Liver (tissue), 9 donors: ENCODE measurements around the gene NTN5. TPM values are rescaled to one million over a fixed set of nuclear protein-coding genes. Genes with fewer than 3 reads are reported as not detected.

Source experiments
- DNase-seq: peaks from one replicate; pipeline ENCODE4 v3.0.0-alpha.2; 2017; ENCODE audit warnings: low spot score
- H3K27ac ChIP-seq, 2 donors: one replicate each; pipeline ENCODE4 v1.7.0; 2013; ENCODE audit warnings: inconsistent platforms in 2 of 2, low read length in 2 of 2, control low read depth in 1 of 2, low read depth in 1 of 2, mild to moderate bottlenecking in 1 of 2
- H3K27me3 ChIP-seq, 4 donors: one replicate each; pipeline versions ENCODE4 v1.6.1 to v1.7.0; 2013; ENCODE audit warnings: low read length in 3 of 4, inconsistent platforms in 1 of 4, mild to moderate bottlenecking in 1 of 4, moderate library complexity in 1 of 4; ENCODE audit not compliant: control insufficient read depth in 4 of 4, insufficient read depth in 4 of 4
- H3K36me3 ChIP-seq, 4 donors: one replicate each; pipeline versions ENCODE4 v1.6.1 to v1.7.0; 2013; ENCODE audit warnings: low read length in 3 of 4, mild to moderate bottlenecking in 3 of 4, low read depth in 1 of 4, moderate library complexity in 1 of 4; ENCODE audit not compliant: control insufficient read depth in 4 of 4, insufficient read depth in 3 of 4
- H3K4me1 ChIP-seq, 4 donors: one replicate each; pipeline versions ENCODE4 v1.6.1 to v1.7.0; 2013; ENCODE audit warnings: low read length in 3 of 4, mild to moderate bottlenecking in 3 of 4, moderate library complexity in 1 of 4; ENCODE audit not compliant: control insufficient read depth in 4 of 4, insufficient read depth in 4 of 4
- H3K4me3 ChIP-seq, 3 donors: one replicate each; pipeline versions ENCODE4 v1.6.1 to v1.7.0; 2013; ENCODE audit warnings: low read length in 3 of 3, control low read depth in 1 of 3, low read depth in 1 of 3, mild to moderate bottlenecking in 1 of 3
- H3K9ac ChIP-seq, 2 donors: one replicate each; pipeline ENCODE4 v1.7.0; 2013; ENCODE audit warnings: low read length in 2 of 2, mild to moderate bottlenecking in 2 of 2, moderate library complexity in 2 of 2, control low read depth in 1 of 2, low read depth in 1 of 2
- H3K9me3 ChIP-seq, 4 donors: one replicate each; pipeline versions ENCODE4 v1.6.1 to v1.7.0; 2013; ENCODE audit warnings: low read length in 3 of 4; ENCODE audit not compliant: control insufficient read depth in 4 of 4
- ATF3 ChIP-seq: IDR thresholded peaks from 2 replicates; pipeline ENCODE4 v1.6.1; 2016; ENCODE audit warnings: antibody characterized with exemption
- EGR1 ChIP-seq, 2 donors: IDR thresholded peaks; 2 replicates each; pipeline ENCODE4 v1.6.1; 2016 to 2018; ENCODE audit warnings: antibody characterized with exemption in 2 of 2, low read depth in 2 of 2
- FOXA1 ChIP-seq: IDR thresholded peaks from 2 replicates; pipeline ENCODE4 v1.6.1; 2016; ENCODE audit warnings: antibody characterized with exemption
- FOXA2 ChIP-seq: IDR thresholded peaks from 2 replicates; pipeline ENCODE4 v1.6.1; 2016; ENCODE audit warnings: antibody characterized with exemption
- GABPA ChIP-seq, 2 donors: IDR thresholded peaks in 1 of 2; conservative IDR thresholded peaks in 1 of 2; 2 replicates each; pipeline ENCODE4 v1.6.1; 2016; ENCODE audit warnings: antibody characterized with exemption in 2 of 2, mild to moderate bottlenecking in 1 of 2, moderate library complexity in 1 of 2
- HNF4A ChIP-seq, 2 donors: conservative IDR thresholded peaks; 2 replicates each; pipeline ENCODE4 v1.6.1; 2016; ENCODE audit warnings: antibody characterized with exemption in 2 of 2, mild to moderate bottlenecking in 2 of 2
- HNF4G ChIP-seq: IDR thresholded peaks from 2 replicates; pipeline ENCODE4 v1.6.1; 2016; ENCODE audit warnings: antibody characterized with exemption
- JUND ChIP-seq, 2 donors: IDR thresholded peaks; 2 replicates each; pipeline ENCODE4 v1.6.1; 2016; ENCODE audit warnings: antibody characterized with exemption in 2 of 2
- NR2F2 ChIP-seq: IDR thresholded peaks from 2 replicates; pipeline ENCODE4 v1.6.1; 2016; ENCODE audit warnings: antibody characterized with exemption
- RAD21 ChIP-seq, 2 donors: IDR thresholded peaks; 2 replicates each; pipeline ENCODE4 v1.6.1; 2016; ENCODE audit warnings: antibody characterized with exemption in 2 of 2, mild to moderate bottlenecking in 2 of 2
- REST ChIP-seq: IDR thresholded peaks from 2 replicates; pipeline ENCODE4 v1.6.1; 2016; ENCODE audit warnings: antibody characterized with exemption, mild to moderate bottlenecking
- RXRA ChIP-seq, 2 donors: IDR thresholded peaks; 2 replicates each; pipeline ENCODE4 v1.6.1; 2017 to 2018; ENCODE audit warnings: antibody characterized with exemption in 2 of 2, mild to moderate bottlenecking in 1 of 2
- SP1 ChIP-seq: IDR thresholded peaks from 2 replicates; pipeline ENCODE4 v1.6.1; 2018; ENCODE audit warnings: antibody characterized with exemption, mild to moderate bottlenecking
- TAF1 ChIP-seq: conservative IDR thresholded peaks from 2 replicates; pipeline ENCODE4 v1.6.1; 2016; ENCODE audit warnings: antibody characterized with exemption, mild to moderate bottlenecking
- YY1 ChIP-seq: IDR thresholded peaks from 2 replicates; pipeline ENCODE4 v1.6.1; 2016; ENCODE audit warnings: antibody characterized with exemption, mild to moderate bottlenecking
- ZBTB33 ChIP-seq: IDR thresholded peaks from 2 replicates; pipeline ENCODE4 v1.6.1; 2016; ENCODE audit warnings: antibody characterized with exemption
- WGBS: extraction: QIAGEN DNeasy Blood & Tissue Kit; methylation state at CpG from one replicate; pipeline ENCODE4 v1.1.7; 2013; 5-methylcytosine and 5-hydroxymethylcytosine counted together
- polyA plus RNA-seq, 2 donors: library from polyadenylated mRNA; stranded (reverse) in 1 of 2; unstranded in 1 of 2; fragments of 200-250 nt in 1 of 2; fragments of >200 nt in 1 of 2; fragmentation: Nextera tagmentation in 1 of 2; extraction: Ambion mirVana in 1 of 2; gene quantifications; one replicate each; pipeline versions ENCODE4 v1.2.1 to v1.2.3, GENCODE V29; 2013 to 2015
- total RNA-seq, 2 donors: library from RNA; depleted of rRNA; stranded (reverse); fragments of >200 nt; gene quantifications; one replicate each; pipeline ENCODE4 v1.2.3, GENCODE V29; 2014
- TF ChIP-seq, protein P1 (sequence below): IDR thresholded peaks from 2 replicates; pipeline ENCODE4 v1.6.1; 2016; ENCODE audit warnings: antibody characterized with exemption
- TF ChIP-seq, protein P2 (sequence below): fragments of 150-350 bp; IDR thresholded peaks from 2 replicates; pipeline ENCODE4 v1.5.1; 2017; ENCODE audit warnings: improper control_type of control experiment, low read depth, low read length; ENCODE audit not compliant: missing input control
- donor health status: healthy.
- donor health status: healthy.
- donor health status: healthy.
- donor health status: healthy.
- donor health status: healthy.

The NTN5 gene
- total and polyA plus RNA-seq, 4 donors, result 0.08 to 0.09 TPM; not detected in 2

DNA sequence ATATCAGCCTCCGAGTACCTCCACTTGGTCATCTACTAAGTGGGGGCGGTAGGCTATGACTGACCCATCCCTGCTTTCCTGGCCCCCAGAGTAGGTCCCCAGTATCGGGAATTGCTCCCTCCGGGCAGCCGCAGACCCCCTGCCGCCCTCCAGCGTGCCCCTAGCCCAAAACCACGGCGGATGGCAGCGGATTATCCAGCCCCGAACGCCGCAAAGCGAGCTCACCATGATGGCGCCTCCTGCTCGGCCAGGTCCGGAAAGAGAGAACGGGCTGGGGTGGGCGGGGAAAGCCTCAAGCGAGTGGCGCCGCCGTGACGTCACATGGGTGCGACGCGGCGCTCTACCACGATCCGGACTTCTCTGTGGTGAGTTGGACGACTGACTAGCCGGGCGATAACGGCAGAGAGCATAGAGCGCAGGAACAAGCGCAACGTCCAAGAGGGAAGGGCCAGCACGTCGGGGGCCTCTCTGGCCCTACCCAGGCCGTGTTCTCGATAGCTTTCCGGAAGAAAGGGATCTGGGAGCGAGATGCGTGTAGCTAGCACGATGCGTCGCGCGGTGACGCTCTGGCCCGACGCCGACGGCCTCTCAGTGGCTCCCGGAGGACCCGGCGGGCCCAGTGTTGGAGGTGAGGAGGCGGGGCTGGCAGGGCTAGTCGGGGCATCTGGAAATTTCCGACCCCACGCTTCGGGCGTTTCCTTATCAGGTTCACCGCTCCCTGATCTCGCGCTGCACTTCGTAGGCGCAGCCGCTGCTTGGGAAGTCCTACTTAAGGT is 53.7 kb downstream of the NTN5 start, which contains the start of the genes RPL18 and SPHK2 (continued):
- TF ChIP-seq EGR1 (IDR thresholded peaks at IDR 0.05; ENCODE audit: low read depth in 2 of 2), result peak; percentile 10 to 63
- peak; percentile 97 for TF ChIP-seq SP1
- peak; percentile 98 for TF ChIP-seq TAF1
- peak; percentile 57 to 71 for TF ChIP-seq RXRA (IDR thresholded peaks at IDR 0.05)
- TF ChIP-seq RAD21 (IDR thresholded peaks at IDR 0.05), result peak in 1 of 2 donors; percentile 5
- peak; percentile 95 for TF ChIP-seq REST

DNA sequence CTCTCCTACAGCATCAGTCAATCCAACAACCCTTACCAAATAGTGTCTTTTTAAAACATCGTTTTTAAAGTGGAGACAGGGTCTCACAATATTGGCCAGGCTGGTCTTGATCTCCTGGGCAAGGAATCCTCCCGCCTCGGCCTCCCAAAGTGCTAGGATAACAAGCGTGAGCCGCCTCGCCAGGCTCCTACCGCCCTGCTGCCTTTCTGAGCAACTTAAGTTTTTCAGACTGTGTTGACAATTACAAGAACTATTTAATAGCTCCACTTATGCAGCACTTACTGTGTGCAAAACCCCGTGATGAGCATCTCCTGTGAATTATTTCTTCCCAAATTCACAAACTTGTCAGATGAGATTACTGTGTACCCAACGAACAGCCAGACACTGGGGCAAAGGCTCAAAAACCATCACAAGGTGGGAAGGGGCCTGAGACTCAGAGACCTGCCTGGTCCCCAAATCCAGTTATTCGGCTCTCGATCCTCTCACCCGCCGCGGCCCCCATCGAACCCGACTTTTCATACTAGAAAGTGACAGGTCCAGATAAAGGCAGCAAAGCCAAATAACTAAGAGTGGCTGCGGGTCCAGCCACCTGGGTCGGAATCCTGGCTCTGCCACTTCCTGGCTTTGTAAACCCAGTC is 54.4 kb downstream of the NTN5 start:
- DNase-seq, result no peak
- Histone ChIP-seq H3K27ac (peak overlapping the region; percentile 75 to 81), H3K36me3 (peaks cover 15 to 27% (median 18%) of the 10 kb centered on the region in 4 donors), H3K9me3 (no peaks in the 10 kb centered on the region), H3K27me3 (no peaks in the 10 kb centered on the region), H3K4me3 (peak overlapping the region; percentile 58 to 98 (median 97)), H3K9ac (peak overlapping the region; percentile 98 to 99), H3K4me1 (peaks cover 8 to 46% (median 32%) of the 10 kb centered on the region in 4 donors)
- TF ChIP-seq YY1, result no peak
- no peak for TF ChIP-seq FOXA2
- no peak for TF ChIP-seq ATF3
- TF ChIP-seq TAF1, result no peak
- no peak for TF ChIP-seq RXRA (IDR thresholded peaks at IDR 0.05)
- no peak for TF ChIP-seq REST
- TF ChIP-seq EGR1 (IDR thresholded peaks at IDR 0.05; ENCODE audit: low read depth in 2 of 2), result no peak
- no peak for TF ChIP-seq JUND (IDR thresholded peaks at IDR 0.05)
- no peak for TF ChIP-seq SP1
- no peak for TF ChIP-seq HNF4G
- TF ChIP-seq NR2F2, result no peak
- TF ChIP-seq FOXA1, result no peak
- TF ChIP-seq, protein P1, sequence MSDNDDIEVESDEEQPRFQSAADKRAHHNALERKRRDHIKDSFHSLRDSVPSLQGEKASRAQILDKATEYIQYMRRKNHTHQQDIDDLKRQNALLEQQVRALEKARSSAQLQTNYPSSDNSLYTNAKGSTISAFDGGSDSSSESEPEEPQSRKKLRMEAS, result no peak
- TF ChIP-seq HNF4A (conservative IDR thresholded peaks at IDR 0.05), result no peak
- TF ChIP-seq RAD21 (IDR thresholded peaks at IDR 0.05), result no peak
- TF ChIP-seq ZBTB33, result no peak
- TF ChIP-seq, protein P2, sequence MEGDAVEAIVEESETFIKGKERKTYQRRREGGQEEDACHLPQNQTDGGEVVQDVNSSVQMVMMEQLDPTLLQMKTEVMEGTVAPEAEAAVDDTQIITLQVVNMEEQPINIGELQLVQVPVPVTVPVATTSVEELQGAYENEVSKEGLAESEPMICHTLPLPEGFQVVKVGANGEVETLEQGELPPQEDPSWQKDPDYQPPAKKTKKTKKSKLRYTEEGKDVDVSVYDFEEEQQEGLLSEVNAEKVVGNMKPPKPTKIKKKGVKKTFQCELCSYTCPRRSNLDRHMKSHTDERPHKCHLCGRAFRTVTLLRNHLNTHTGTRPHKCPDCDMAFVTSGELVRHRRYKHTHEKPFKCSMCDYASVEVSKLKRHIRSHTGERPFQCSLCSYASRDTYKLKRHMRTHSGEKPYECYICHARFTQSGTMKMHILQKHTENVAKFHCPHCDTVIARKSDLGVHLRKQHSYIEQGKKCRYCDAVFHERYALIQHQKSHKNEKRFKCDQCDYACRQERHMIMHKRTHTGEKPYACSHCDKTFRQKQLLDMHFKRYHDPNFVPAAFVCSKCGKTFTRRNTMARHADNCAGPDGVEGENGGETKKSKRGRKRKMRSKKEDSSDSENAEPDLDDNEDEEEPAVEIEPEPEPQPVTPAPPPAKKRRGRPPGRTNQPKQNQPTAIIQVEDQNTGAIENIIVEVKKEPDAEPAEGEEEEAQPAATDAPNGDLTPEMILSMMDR, result no peak
- no peak for TF ChIP-seq GABPA (IDR thresholded peaks at IDR 0.05 in 1 of 2, conservative IDR thresholded peaks at IDR 0.05 in 1 of 2)
- 2% methylated on average over 18 of the region's 18 CpGs for WGBS
